Uterus (tissue), 2 donors: Measurements from ENCODE around the gene GAREM1.

Experiments used
- POLR2A ChIP-seq, 2 donors: fragments of 450-650 bp; IDR thresholded peaks; one replicate each; pipeline ENCODE4 v1.6.1; 2016; ENCODE audit warnings: antibody characterized with exemption in 2 of 2, mild to moderate bottlenecking in 1 of 2, moderate library complexity in 1 of 2
- TF ChIP-seq, protein P1 (sequence below), 4 experiments: fragments of 200-600 bp in 2 of 4; fragments of 450-650 bp in 2 of 4; sonication (generic) in 2 of 4; IDR thresholded peaks; one replicate each; pipeline ENCODE4 v1.5.1; 2016 to 2019; ENCODE audit warnings: antibody characterized with exemption in 4 of 4, mild to moderate bottlenecking in 2 of 4, moderate library complexity in 1 of 4

DNA sequence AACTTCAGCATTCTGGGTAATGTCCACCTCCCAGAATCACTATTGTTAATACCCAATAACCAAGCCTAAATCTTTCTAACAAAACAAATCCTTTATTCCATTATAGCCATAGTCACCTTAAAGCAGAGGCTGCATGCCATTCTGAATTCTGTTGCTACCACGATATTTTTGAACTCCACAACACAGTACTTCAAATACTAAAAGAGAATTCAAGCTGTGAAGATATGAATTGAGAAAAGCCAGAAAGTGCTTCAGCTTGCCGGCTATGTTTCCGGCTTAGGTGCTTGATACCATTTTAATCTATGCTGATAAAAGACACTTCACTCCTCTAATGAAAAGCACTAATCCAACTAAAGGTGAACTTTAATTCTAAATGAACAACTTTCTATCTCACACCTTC lies 41.3 kb downstream of the GAREM1 start:
- TF ChIP-seq, protein P1, sequence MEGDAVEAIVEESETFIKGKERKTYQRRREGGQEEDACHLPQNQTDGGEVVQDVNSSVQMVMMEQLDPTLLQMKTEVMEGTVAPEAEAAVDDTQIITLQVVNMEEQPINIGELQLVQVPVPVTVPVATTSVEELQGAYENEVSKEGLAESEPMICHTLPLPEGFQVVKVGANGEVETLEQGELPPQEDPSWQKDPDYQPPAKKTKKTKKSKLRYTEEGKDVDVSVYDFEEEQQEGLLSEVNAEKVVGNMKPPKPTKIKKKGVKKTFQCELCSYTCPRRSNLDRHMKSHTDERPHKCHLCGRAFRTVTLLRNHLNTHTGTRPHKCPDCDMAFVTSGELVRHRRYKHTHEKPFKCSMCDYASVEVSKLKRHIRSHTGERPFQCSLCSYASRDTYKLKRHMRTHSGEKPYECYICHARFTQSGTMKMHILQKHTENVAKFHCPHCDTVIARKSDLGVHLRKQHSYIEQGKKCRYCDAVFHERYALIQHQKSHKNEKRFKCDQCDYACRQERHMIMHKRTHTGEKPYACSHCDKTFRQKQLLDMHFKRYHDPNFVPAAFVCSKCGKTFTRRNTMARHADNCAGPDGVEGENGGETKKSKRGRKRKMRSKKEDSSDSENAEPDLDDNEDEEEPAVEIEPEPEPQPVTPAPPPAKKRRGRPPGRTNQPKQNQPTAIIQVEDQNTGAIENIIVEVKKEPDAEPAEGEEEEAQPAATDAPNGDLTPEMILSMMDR (IDR thresholded peaks at IDR 0.05): no peak
- TF ChIP-seq POLR2A (IDR thresholded peaks at IDR 0.05): no peak
